ENCODE results near the gene FAM170B. TPM values are rescaled to one million over a fixed set of nuclear protein-coding genes. Genes with fewer than 3 reads are reported as not detected.

Gene FAM170B
- total and polyA plus RNA-seq, 3 experiments from 2014 or later: not detected

- no peaks in the 10 kb centered on the region for H3K36me3 Mint-ChIP-seq
- POLR2A ChIA-PET: no interaction called here
- H3K9me3 Mint-ChIP-seq: peaks cover 0 to 1% (median 0%) of the 10 kb centered on the region in 5 donors
- H3K9me3 ChIP-seq (ENCODE audit: low read length): no peaks in the 10 kb centered on the region
- no peak overlapping the region for H3K27ac ChIP-seq (ENCODE audit: low read depth, low read length)
- CTCF ChIA-PET: no interaction called here
- peaks cover 4 to 6% of the 10 kb centered on the region in 2 donors for H3K27me3 Mint-ChIP-seq
- no peak overlapping the region for H3K4me3 ChIP-seq (ENCODE audit: low read length)
- no peak overlapping the region for H3K27ac Mint-ChIP-seq
- DNase-seq: no peak
- no peaks in the 10 kb centered on the region for H3K4me1 Mint-ChIP-seq
- H3K4me3 Mint-ChIP-seq: no peak overlapping the region
- no peaks in the 10 kb centered on the region for H3K36me3 ChIP-seq (ENCODE audit: insufficient read depth, low read length)
- H3K27me3 ChIP-seq (ENCODE audit: insufficient read depth, low read length, poor library complexity, severe bottlenecking): no peaks in the 10 kb centered on the region
- H3K4me1 ChIP-seq (ENCODE audit: insufficient read depth, low read length): no peaks in the 10 kb centered on the region
Measured at GRCh38 chr10:49094646-49095045, 39.2 kb downstream of the FAM170B start.

GRCh38 chr10:49093922-49094321 is 39.9 kb downstream of the FAM170B start:
- Mint-ChIP-seq H3K9me3 (peaks cover 0 to 1% (median 0%) of the 10 kb centered on the region in 5 donors), H3K27me3 (peaks cover 6 to 7% of the 10 kb centered on the region in 2 donors), H3K27ac (no peak overlapping the region), H3K4me1 (no peaks in the 10 kb centered on the region), H3K4me3 (no peak overlapping the region), H3K36me3 (no peaks in the 10 kb centered on the region)
- Histone ChIP-seq H3K36me3 (ENCODE audit: insufficient read depth, low read length) (no peaks in the 10 kb centered on the region), H3K27me3 (ENCODE audit: insufficient read depth, low read length, poor library complexity, severe bottlenecking) (no peaks in the 10 kb centered on the region), H3K9me3 (ENCODE audit: low read length) (no peaks in the 10 kb centered on the region), H3K27ac (ENCODE audit: low read depth, low read length) (no peak overlapping the region), H3K4me3 (ENCODE audit: low read length) (no peak overlapping the region), H3K4me1 (ENCODE audit: insufficient read depth, low read length) (no peaks in the 10 kb centered on the region)
- DNase-seq: no peak
- ChIA-PET CTCF (interaction anchor here (0.9 kb wide), 1 partner anchor 11 kb away, joined by 3 read pairs; no protein-coding TSS in a partner anchor), POLR2A (no interaction called here)

- Histone ChIP-seq H3K9me3 (ENCODE audit: low read length) (no peaks in the 10 kb centered on the region), H3K27me3 (ENCODE audit: insufficient read depth, low read length, poor library complexity, severe bottlenecking) (no peaks in the 10 kb centered on the region), H3K4me3 (ENCODE audit: low read length) (no peak overlapping the region), H3K36me3 (ENCODE audit: insufficient read depth, low read length) (no peaks in the 10 kb centered on the region), H3K4me1 (ENCODE audit: insufficient read depth, low read length) (no peaks in the 10 kb centered on the region), H3K27ac (ENCODE audit: low read depth, low read length) (no peak overlapping the region)
- H3K4me1 Mint-ChIP-seq: no peaks in the 10 kb centered on the region
- DNase-seq: no peak
- H3K27ac Mint-ChIP-seq: no peak overlapping the region
- no peak overlapping the region for H3K4me3 Mint-ChIP-seq
- ChIA-PET CTCF (no interaction called here), POLR2A (no interaction called here)
- H3K9me3 Mint-ChIP-seq: peaks cover 0 to 2% (median 2%) of the 10 kb centered on the region in 5 donors
- H3K36me3 Mint-ChIP-seq: peaks cover 0 to 2% (median 0%) of the 10 kb centered on the region in 3 donors
- peaks cover 0 to 7% of the 10 kb centered on the region in 2 donors for H3K27me3 Mint-ChIP-seq
Measured at GRCh38 chr10:49092477-49092876, 41.3 kb downstream of the FAM170B start.

DNA sequence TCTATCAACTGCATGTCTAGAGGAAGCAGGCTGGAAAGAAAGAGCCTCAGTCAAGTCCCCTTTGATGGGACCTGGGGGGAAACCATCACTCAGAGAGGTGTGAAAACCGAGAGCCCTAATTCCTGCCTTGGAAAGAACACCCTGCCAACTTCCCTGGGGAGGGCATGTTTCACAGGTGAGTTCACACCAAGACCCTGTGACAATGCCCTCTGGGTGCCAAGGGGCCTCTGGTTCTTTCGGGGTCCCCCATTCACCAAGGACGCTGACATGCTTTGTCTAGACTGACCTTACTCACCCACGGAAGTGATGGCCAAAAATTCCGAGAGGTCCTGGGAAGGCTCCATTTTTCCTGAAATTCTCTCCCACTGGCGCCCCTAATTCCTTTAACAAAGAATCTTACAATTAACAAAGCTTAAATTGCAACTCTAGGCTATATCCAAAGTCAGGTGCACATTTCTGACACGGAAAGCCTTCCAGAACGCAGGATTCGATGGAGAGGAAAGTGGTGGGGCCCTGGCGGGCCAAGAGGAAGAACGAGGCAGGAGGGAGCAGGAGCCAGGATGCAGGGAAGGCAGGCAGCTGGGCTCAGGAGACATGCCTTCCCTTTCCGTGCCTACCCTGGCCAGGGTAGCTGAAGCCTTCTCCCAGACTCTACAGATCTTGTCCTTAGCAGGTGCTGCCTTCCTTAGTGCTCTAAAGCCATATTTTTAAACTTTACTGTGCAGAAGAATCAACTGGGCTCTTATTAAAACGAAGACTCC is 42.2 kb downstream of the FAM170B start:
- no peak overlapping the region for H3K4me3 Mint-ChIP-seq
- Histone ChIP-seq H3K36me3 (ENCODE audit: insufficient read depth, low read length) (no peaks in the 10 kb centered on the region), H3K4me3 (ENCODE audit: low read length) (no peak overlapping the region), H3K27ac (ENCODE audit: low read depth, low read length) (no peak overlapping the region), H3K4me1 (ENCODE audit: insufficient read depth, low read length) (no peaks in the 10 kb centered on the region), H3K9me3 (ENCODE audit: low read length) (no peaks in the 10 kb centered on the region), H3K27me3 (ENCODE audit: insufficient read depth, low read length, poor library complexity, severe bottlenecking) (no peaks in the 10 kb centered on the region)
- peaks cover 3 to 10% (median 8%) of the 10 kb centered on the region in 5 donors for H3K9me3 Mint-ChIP-seq
- H3K4me1 Mint-ChIP-seq: no peaks in the 10 kb centered on the region
- ChIA-PET CTCF (no interaction called here), POLR2A (no interaction called here)
- H3K27me3 Mint-ChIP-seq: peaks cover 0 to 7% of the 10 kb centered on the region in 2 donors
- H3K36me3 Mint-ChIP-seq: peaks cover 0 to 9% (median 0%) of the 10 kb centered on the region in 3 donors
- H3K27ac Mint-ChIP-seq: no peak overlapping the region
- DNase-seq: no peak

DNA sequence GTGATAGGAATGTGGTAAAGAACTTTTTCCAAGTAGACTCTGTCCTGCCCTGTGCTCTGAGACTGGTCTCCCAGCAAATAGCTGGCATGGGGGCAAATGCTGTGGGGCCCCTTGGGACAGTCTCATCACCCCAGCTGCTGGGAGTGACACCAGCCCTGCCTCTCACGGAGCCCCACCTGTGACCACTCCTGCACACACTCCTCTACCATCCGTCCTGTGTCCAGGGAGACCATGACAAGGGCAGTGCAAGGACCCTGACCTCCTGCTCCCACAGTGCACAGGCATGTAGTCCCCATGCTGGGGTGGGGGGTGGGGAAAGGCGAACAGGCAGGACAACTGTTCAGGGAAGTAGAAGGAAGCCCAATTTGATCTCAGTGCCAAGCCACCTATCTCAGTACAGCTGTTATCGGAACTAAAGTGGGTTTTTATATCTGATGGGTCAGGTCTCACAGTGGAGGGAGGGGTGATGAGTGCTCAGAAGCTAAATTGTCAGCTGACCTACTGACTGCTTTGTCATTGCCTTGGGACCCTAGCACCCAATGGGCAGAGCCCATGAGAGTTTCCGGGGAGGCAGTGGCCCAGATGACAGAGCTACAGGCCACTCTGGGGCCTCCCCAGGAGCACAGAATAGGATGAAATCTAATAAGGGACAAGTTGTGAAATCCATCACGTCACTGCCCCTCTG is 43.0 kb downstream of the FAM170B start:
- no peak overlapping the region for H3K4me3 ChIP-seq (ENCODE audit: low read length)
- ChIA-PET CTCF (no interaction called here), POLR2A (no interaction called here)
- no peaks in the 10 kb centered on the region for H3K36me3 ChIP-seq (ENCODE audit: insufficient read depth, low read length)
- H3K27ac ChIP-seq (ENCODE audit: low read depth, low read length): no peak overlapping the region
- Mint-ChIP-seq H3K9me3 (peaks cover 3 to 14% (median 12%) of the 10 kb centered on the region in 5 donors), H3K27ac (no peak overlapping the region), H3K4me1 (no peaks in the 10 kb centered on the region), H3K36me3 (peaks cover 0 to 13% (median 0%) of the 10 kb centered on the region in 3 donors), H3K27me3 (peaks cover 0 to 7% of the 10 kb centered on the region in 2 donors), H3K4me3 (no peak overlapping the region)
- DNase-seq: no peak
- H3K9me3 ChIP-seq (ENCODE audit: low read length): no peaks in the 10 kb centered on the region
- H3K27me3 ChIP-seq (ENCODE audit: insufficient read depth, low read length, poor library complexity, severe bottlenecking): no peaks in the 10 kb centered on the region
- no peaks in the 10 kb centered on the region for H3K4me1 ChIP-seq (ENCODE audit: insufficient read depth, low read length)

- no peak overlapping the region for H3K27ac ChIP-seq (ENCODE audit: low read depth, low read length)
- Mint-ChIP-seq H3K36me3 (peaks cover 0 to 13% (median 0%) of the 10 kb centered on the region in 3 donors), H3K27ac (no peak overlapping the region), H3K4me3 (no peak overlapping the region), H3K9me3 (peaks cover 3 to 14% (median 12%) of the 10 kb centered on the region in 5 donors), H3K27me3 (peaks cover 0 to 7% of the 10 kb centered on the region in 2 donors), H3K4me1 (no peaks in the 10 kb centered on the region)
- no peaks in the 10 kb centered on the region for H3K4me1 ChIP-seq (ENCODE audit: insufficient read depth, low read length)
- H3K36me3 ChIP-seq (ENCODE audit: insufficient read depth, low read length): no peaks in the 10 kb centered on the region
- no peak for DNase-seq
- H3K4me3 ChIP-seq (ENCODE audit: low read length): no peak overlapping the region
- H3K9me3 ChIP-seq (ENCODE audit: low read length): no peaks in the 10 kb centered on the region
- no peaks in the 10 kb centered on the region for H3K27me3 ChIP-seq (ENCODE audit: insufficient read depth, low read length, poor library complexity, severe bottlenecking)
- CTCF ChIA-PET: no interaction called here
- POLR2A ChIA-PET: no interaction called here
Measured at GRCh38 chr10:49090189-49090575, 43.6 kb downstream of the FAM170B start.

- Histone ChIP-seq H3K27me3 (ENCODE audit: insufficient read depth, low read length, poor library complexity, severe bottlenecking) (no peaks in the 10 kb centered on the region), H3K27ac (ENCODE audit: low read depth, low read length) (no peak overlapping the region), H3K36me3 (ENCODE audit: insufficient read depth, low read length) (no peaks in the 10 kb centered on the region), H3K4me1 (ENCODE audit: insufficient read depth, low read length) (no peaks in the 10 kb centered on the region), H3K4me3 (ENCODE audit: low read length) (no peak overlapping the region), H3K9me3 (ENCODE audit: low read length) (no peaks in the 10 kb centered on the region)
- peaks cover 0 to 7% of the 10 kb centered on the region in 2 donors for H3K27me3 Mint-ChIP-seq
- CTCF ChIA-PET: interaction anchor here (1.3 kb wide), 1 partner anchor 15 kb away, joined by 4 read pairs; no protein-coding TSS in a partner anchor
- peaks cover 3 to 14% (median 12%) of the 10 kb centered on the region in 5 donors for H3K9me3 Mint-ChIP-seq
- no peak overlapping the region for H3K4me3 Mint-ChIP-seq
- no peak for DNase-seq
- no peak overlapping the region for H3K27ac Mint-ChIP-seq
- POLR2A ChIA-PET: no interaction called here
- H3K4me1 Mint-ChIP-seq: no peaks in the 10 kb centered on the region
- peaks cover 0 to 13% (median 0%) of the 10 kb centered on the region in 3 donors for H3K36me3 Mint-ChIP-seq
Measured at GRCh38 chr10:49089557-49090188, 44.1 kb downstream of the FAM170B start.

GRCh38 chr10:49089152-49089551 is 44.7 kb downstream of the FAM170B start:
- H3K36me3 ChIP-seq (ENCODE audit: insufficient read depth, low read length): no peaks in the 10 kb centered on the region
- DNase-seq: no peak
- no peak overlapping the region for H3K27ac ChIP-seq (ENCODE audit: low read depth, low read length)
- H3K27me3 Mint-ChIP-seq: peaks cover 0 to 7% of the 10 kb centered on the region in 2 donors
- H3K9me3 Mint-ChIP-seq: peaks cover 3 to 14% (median 12%) of the 10 kb centered on the region in 5 donors
- no peaks in the 10 kb centered on the region for H3K4me1 ChIP-seq (ENCODE audit: insufficient read depth, low read length)
- no peaks in the 10 kb centered on the region for H3K27me3 ChIP-seq (ENCODE audit: insufficient read depth, low read length, poor library complexity, severe bottlenecking)
- H3K9me3 ChIP-seq (ENCODE audit: low read length): no peaks in the 10 kb centered on the region
- H3K4me3 Mint-ChIP-seq: no peak overlapping the region
- no peak overlapping the region for H3K4me3 ChIP-seq (ENCODE audit: low read length)
- ChIA-PET CTCF (interaction anchor here (1.3 kb wide), 1 partner anchor 15 kb away, joined by 4 read pairs; no protein-coding TSS in a partner anchor), POLR2A (interaction anchor here (0.6 kb wide), 1 partner anchor 102 kb away, joined by 6 read pairs; no protein-coding TSS in a partner anchor)
- H3K27ac Mint-ChIP-seq: no peak overlapping the region
- no peaks in the 10 kb centered on the region for H3K4me1 Mint-ChIP-seq
- peaks cover 0 to 13% (median 0%) of the 10 kb centered on the region in 3 donors for H3K36me3 Mint-ChIP-seq
